Uterus (tissue), 4 donors: ENCODE results near the gene ZNHIT3. TPM values are rescaled to one million over a fixed set of nuclear protein-coding genes. Genes with fewer than 3 reads are reported as not detected.
A peak's percentile ranks its signal among the peaks of the same experiment; 100 is the strongest.
"Not testable (repeated sequence)": the region's sequence is repeated elsewhere in the genome, so short reads cannot be mapped to it uniquely, and the experiment has no call there.

Experiments used
- DNase-seq, 2 donors: peaks; one replicate each; pipeline ENCODE4 v3.0.0-alpha.2; 2019 to 2020
- H3K27ac ChIP-seq, 2 donors: fragments of 200-600 bp; sonication (generic); 1 replicate in 1 of 2; 2 replicates in 1 of 2; pipeline ENCODE4 v1.5.1; 2016 to 2018
- H3K27me3 ChIP-seq, 2 donors: fragments of 200-600 bp; sonication (generic); one replicate each; pipeline ENCODE4 v1.5.1; 2018 to 2019; ENCODE audit warnings: control low read depth in 1 of 2
- H3K36me3 ChIP-seq, 2 donors: fragments of 200-600 bp; sonication (generic); one replicate each; pipeline ENCODE4 v1.5.1; 2019; ENCODE audit warnings: control low read depth in 1 of 2
- H3K4me1 ChIP-seq, 2 donors: fragments of 200-600 bp; sonication (generic); one replicate each; pipeline ENCODE4 v1.5.1; 2018 to 2019; ENCODE audit warnings: control low read depth in 1 of 2
- H3K4me3 ChIP-seq, 2 donors: fragments of 200-600 bp; sonication (generic); 1 replicate in 1 of 2; 2 replicates in 1 of 2; pipeline ENCODE4 v1.5.1; 2018 to 2019; ENCODE audit warnings: mild to moderate bottlenecking in 1 of 2
- H3K9me3 ChIP-seq, 2 donors: fragments of 200-600 bp; sonication (generic); one replicate each; pipeline ENCODE4 v1.5.1; 2019; ENCODE audit warnings: control low read depth in 1 of 2
- CTCF ChIP-seq, 4 experiments: fragments of 200-600 bp in 2 of 4; fragments of 450-650 bp in 2 of 4; sonication (generic) in 2 of 4; IDR thresholded peaks; one replicate each; pipeline ENCODE4 v1.5.1; 2016 to 2019; ENCODE audit warnings: antibody characterized with exemption in 4 of 4, mild to moderate bottlenecking in 2 of 4, moderate library complexity in 1 of 4
- POLR2A ChIP-seq, 2 donors: fragments of 450-650 bp; IDR thresholded peaks; one replicate each; pipeline ENCODE4 v1.6.1; 2016; ENCODE audit warnings: antibody characterized with exemption in 2 of 2, mild to moderate bottlenecking in 1 of 2, moderate library complexity in 1 of 2
- intact Hi-C: fragments of 100-400 bp; cut with DNase I; formaldehyde crosslinking; loops from one replicate; pipeline ENCODE4 v1.15.1; 2023; ENCODE audit warnings: low total_unique reads
- total RNA-seq, 4 donors: library from RNA; depleted of rRNA in 3 of 4; stranded (reverse); fragments of >200 nt in 3 of 4; gene quantifications; one replicate each; pipeline versions ENCODE4 v1.1.0 to v1.2.4, GENCODE V29; 2014 to 2023
- donor health status: DM: yes; HTN: yes; CAD: no.

The ZNHIT3 gene
- 10 to 100 TPM in 3 of 4 donors, 1 to 10 TPM in 1; 10.0 to 34.5 (median 24.4) TPM for total RNA-seq

GRCh38 chr17:36486204-36487194 is at the start of gene ZNHIT3:
Gene ZNHIT3, plus strand, starts transcription at chr17:36486681. Its CDS starts 19 bp downstream, at chr17:36486700.
- H3K27ac ChIP-seq, result peak within 1 kb of the TSS; percentile 84 to 86
- peak; percentile 89 to 90 for DNase-seq
- peak within 1 kb of the TSS; percentile 71 to 96 for H3K4me3 ChIP-seq
- no peaks in the 10 kb centered on the region for H3K27me3 ChIP-seq
- H3K36me3 ChIP-seq, result no peaks in the 10 kb centered on the region
- no peaks in the 10 kb centered on the region for H3K9me3 ChIP-seq
- intact Hi-C loops, result no loop called here
- TF ChIP-seq CTCF (IDR thresholded peaks at IDR 0.05) (peak in 1 of 4 experiments; percentile 47), POLR2A (IDR thresholded peaks at IDR 0.05) (peak; percentile 57 to 60)
- H3K4me1 ChIP-seq, result peaks cover 0 to 9% of the 10 kb centered on the region in 2 donors

- DNase-seq, H3K36me3 ChIP-seq, intact Hi-C loops: not testable (repeated sequence)
Observed at GRCh38 chr17:36441792-36442191, 44.7 kb upstream of the ZNHIT3 start.

GRCh38 chr17:36443777-36444176 is 42.7 kb upstream of the ZNHIT3 start:
- intact Hi-C loops, result no loop called here
- Histone ChIP-seq H3K27ac (no peak overlapping the region), H3K9me3 (no peaks in the 10 kb centered on the region), H3K27me3 (no peaks in the 10 kb centered on the region), H3K4me3 (no peak overlapping the region), H3K4me1 (no peaks in the 10 kb centered on the region), H3K36me3 (no peaks in the 10 kb centered on the region)
- no peak for TF ChIP-seq POLR2A (IDR thresholded peaks at IDR 0.05)
- TF ChIP-seq CTCF (IDR thresholded peaks at IDR 0.05), result no peak
- no peak for DNase-seq

More at GRCh38 chr17:36441792-36442191, 44.7 kb upstream of the ZNHIT3 start:
- H3K27me3 ChIP-seq, H3K4me3 ChIP-seq, H3K27ac ChIP-seq, H3K4me1 ChIP-seq, H3K9me3 ChIP-seq: not testable (repeated sequence)

- H3K4me3 ChIP-seq, H3K27ac ChIP-seq, intact Hi-C loops, H3K36me3 ChIP-seq, H3K27me3 ChIP-seq, H3K4me1 ChIP-seq, H3K9me3 ChIP-seq, DNase-seq: not testable (repeated sequence)
Observed at GRCh38 chr17:36449997-36450396, 36.5 kb upstream of the ZNHIT3 start.

GRCh38 chr17:36452888-36453287 is 33.6 kb upstream of the ZNHIT3 start:
- H3K36me3 ChIP-seq, H3K27ac ChIP-seq, H3K27me3 ChIP-seq, H3K4me3 ChIP-seq, H3K4me1 ChIP-seq, H3K9me3 ChIP-seq, intact Hi-C loops, DNase-seq: not testable (repeated sequence)

GRCh38 chr17:36457701-36458100 is 28.8 kb upstream of the ZNHIT3 start:
- H3K9me3 ChIP-seq, H3K36me3 ChIP-seq, H3K4me1 ChIP-seq, H3K4me3 ChIP-seq, DNase-seq, H3K27me3 ChIP-seq, intact Hi-C loops, H3K27ac ChIP-seq: not testable (repeated sequence)

- no peak overlapping the region for H3K27ac ChIP-seq
- DNase-seq, result no peak
- no peak for TF ChIP-seq POLR2A (IDR thresholded peaks at IDR 0.05)
- no peak for TF ChIP-seq CTCF (IDR thresholded peaks at IDR 0.05)
- H3K27me3 ChIP-seq, result no peaks in the 10 kb centered on the region
- intact Hi-C loops, result no loop called here
- H3K9me3 ChIP-seq, result no peaks in the 10 kb centered on the region
- no peaks in the 10 kb centered on the region for H3K4me1 ChIP-seq
- H3K36me3 ChIP-seq, result no peaks in the 10 kb centered on the region
- H3K4me3 ChIP-seq, result no peak overlapping the region
Observed at GRCh38 chr17:36459045-36459444, 27.4 kb upstream of the ZNHIT3 start.
